NK-92 (cell line): Measurements from ENCODE around the gene ASH1L.
"Not testable (repeated sequence)": the region's sequence is repeated elsewhere in the genome, so short reads cannot be mapped to it uniquely, and the experiment has no call there.

Source experiments
- DNase-seq: peaks from one replicate; lab custom pipeline; 2025; ENCODE audit not compliant: unreplicated experiment; lab: John Stamatoyannopoulos, UW

Gene ASH1L

GRCh38 chr1:155563377-155564022, 897 bp upstream of the ASH1L start:
- DNase-seq, result not testable (repeated sequence)

DNA sequence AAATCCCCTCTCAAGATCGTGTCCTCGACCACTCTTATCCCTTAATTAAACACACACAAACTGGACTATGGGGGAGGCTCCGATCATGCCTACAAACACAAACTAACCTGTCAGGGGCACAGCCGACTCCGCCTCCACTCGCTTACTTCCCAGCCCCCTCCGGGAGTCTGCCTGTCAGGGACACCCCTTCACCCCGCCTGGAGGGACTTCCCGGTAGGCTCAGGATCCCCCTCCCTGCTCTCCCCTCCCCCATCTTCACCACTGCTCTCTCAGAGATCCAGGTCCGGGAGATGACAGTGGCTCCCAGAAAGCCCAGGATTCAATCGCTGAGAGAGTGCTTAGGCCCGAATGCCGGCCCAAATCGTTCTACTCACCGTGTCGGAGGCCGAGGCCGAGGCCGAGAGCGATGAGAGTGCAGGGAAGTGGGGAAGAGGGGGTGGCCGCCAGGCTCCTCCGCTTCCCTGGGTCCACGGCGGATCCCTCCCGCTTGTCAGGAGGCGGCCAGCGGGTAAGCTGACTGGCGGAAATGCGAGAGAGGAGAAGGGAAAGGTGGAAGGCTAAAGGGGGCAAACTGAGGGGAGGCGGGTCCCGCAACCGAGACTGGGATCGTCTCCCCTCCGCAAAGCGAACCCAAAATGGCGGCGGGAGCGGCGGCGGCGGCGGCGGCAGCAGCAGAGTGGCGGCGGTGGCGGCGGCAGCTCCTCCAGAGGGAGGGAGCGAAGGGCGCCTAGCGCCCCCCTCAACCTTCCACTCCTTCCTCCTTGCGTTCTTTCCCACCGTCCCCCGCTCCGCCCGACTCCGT, 623 bp downstream of the ASH1L start:
- not testable (repeated sequence) for DNase-seq

DNA sequence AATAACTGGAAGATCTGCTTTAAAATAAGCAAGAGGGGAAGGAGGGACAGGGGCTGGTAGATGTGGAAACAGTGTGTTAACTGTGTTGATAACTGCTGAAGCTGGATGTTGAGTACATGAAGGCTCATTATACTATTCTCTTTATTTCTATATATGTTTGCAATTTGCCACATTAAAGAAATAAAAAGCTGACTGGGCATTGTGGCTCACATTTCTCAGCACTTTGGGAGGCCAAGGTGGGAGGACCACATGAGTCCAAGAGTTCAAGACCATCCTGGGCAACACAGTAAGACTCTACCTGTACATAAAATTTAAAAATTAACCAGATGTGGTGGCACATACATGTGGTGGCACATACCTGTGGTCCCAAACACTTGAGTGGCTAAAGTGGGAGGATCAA, 6.7 kb downstream of the ASH1L start:
- no peak for DNase-seq

- no peak for DNase-seq
Measured at GRCh38 chr1:155553349-155553748, 9.3 kb downstream of the ASH1L start.

DNA sequence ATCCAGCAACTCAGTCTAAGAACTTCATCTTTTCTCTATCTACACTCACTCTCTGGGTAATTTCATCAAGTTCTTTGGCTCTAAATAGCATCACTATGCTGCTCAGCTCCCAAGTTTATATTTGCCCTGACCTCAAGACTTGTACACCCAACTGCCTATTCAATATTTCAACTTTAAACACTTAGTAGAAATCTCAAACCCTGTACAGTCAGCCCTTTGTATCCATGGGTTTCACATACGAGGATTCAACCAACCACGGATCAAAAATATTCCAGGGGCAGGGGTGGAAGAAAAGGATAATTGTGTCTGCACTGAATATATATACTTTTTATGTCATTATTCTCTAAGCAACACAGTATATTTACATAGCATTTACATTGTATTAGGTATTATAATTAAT, 13.9 kb downstream of the ASH1L start:
- no peak for DNase-seq

- no peak for DNase-seq
Measured at GRCh38 chr1:155540000-155540874, 22.4 kb downstream of the ASH1L start.

GRCh38 chr1:155537193-155537592, 25.4 kb downstream of the ASH1L start:
- no peak for DNase-seq

DNA sequence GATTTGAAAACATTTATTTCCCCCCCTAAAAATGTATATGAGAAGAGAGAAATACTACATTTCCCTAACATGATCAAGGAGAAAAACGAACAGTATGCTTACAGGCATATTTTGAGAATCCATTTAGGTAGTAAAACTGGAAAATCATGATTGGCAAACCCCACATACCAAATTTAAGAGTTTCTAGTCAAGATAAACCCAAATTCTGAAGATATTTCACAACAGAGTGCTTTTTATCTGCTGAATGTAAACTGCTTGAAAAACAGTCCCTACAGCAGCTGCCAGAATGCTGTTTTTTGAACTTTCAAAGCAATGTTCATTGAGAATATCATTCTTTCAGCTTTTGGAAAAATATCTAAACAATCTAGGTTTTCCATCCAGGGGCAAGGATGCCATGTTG, 31.0 kb downstream of the ASH1L start:
- DNase-seq, result no peak

GRCh38 chr1:155529929-155530328, 32.7 kb downstream of the ASH1L start:
- no peak for DNase-seq

- no peak for DNase-seq
Measured at GRCh38 chr1:155529109-155529508, 33.5 kb downstream of the ASH1L start.

GRCh38 chr1:155527677-155528076, 34.9 kb downstream of the ASH1L start:
- DNase-seq, result no peak

DNA sequence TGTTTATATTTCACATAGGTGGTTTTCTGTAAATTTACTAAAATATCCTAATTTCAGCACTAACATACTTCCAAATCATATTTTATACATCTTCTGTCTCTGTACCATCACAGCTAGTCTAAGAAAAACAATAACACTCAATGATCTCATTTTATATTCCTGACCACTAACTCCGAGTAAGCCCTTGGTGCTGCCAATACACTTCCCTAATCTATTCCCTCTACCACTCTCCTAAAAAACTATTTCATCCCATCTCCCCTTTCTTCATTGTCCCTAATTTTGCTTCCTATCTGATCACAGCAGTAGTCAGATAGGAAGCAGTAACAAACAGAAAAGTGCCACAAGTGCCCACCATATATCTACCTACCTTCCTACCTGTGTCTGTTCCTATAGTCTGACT, 36.2 kb downstream of the ASH1L start:
- DNase-seq, result no peak

GRCh38 chr1:155522069-155522468, 40.5 kb downstream of the ASH1L start:
- DNase-seq, result no peak

- DNase-seq, result no peak
Measured at GRCh38 chr1:155518484-155518883, 44.1 kb downstream of the ASH1L start.

- DNase-seq, result no peak
Measured at GRCh38 chr1:155514582-155515187, 47.9 kb downstream of the ASH1L start.

- DNase-seq, result no peak
Measured at GRCh38 chr1:155513300-155513916, 49.2 kb downstream of the ASH1L start.

GRCh38 chr1:155511385-155511784, 51.2 kb downstream of the ASH1L start:
- DNase-seq, result not testable (repeated sequence)

- DNase-seq, result no peak
Measured at GRCh38 chr1:155509064-155509463, 53.5 kb downstream of the ASH1L start.

- no peak for DNase-seq
Measured at GRCh38 chr1:155507945-155508344, 54.7 kb downstream of the ASH1L start.

- DNase-seq, result not testable (repeated sequence)
Measured at GRCh38 chr1:155505963-155506362, 56.6 kb downstream of the ASH1L start.

- DNase-seq, result no peak
Measured at GRCh38 chr1:155504207-155504606, 58.4 kb downstream of the ASH1L start.
